Dendritic cell treated with granulocyte-macrophage colony-stimulating factor and Interleukin-4, amounts not matched to agents 40 ng/mL and 50 ng/mL, for 4 days (primary cell): ENCODE results near the gene RAMP1.
A peak's percentile ranks its signal among the peaks of the same experiment; 100 is the strongest.

Experiments
- H3K27ac Mint-ChIP-seq: one replicate; pipeline ENCODE4 v1.8.0; 2022; ENCODE audit warnings: mild to moderate bottlenecking, mixed read lengths
- H3K27me3 Mint-ChIP-seq: one replicate; pipeline ENCODE4 v1.8.0; 2022; ENCODE audit warnings: mild to moderate bottlenecking, mixed read lengths
- H3K36me3 Mint-ChIP-seq: one replicate; pipeline ENCODE4 v1.8.0; 2022; ENCODE audit warnings: low read depth, mixed read lengths
- H3K4me1 Mint-ChIP-seq: one replicate; pipeline ENCODE4 v1.8.0; 2022; ENCODE audit warnings: low read depth, mixed read lengths
- H3K4me3 Mint-ChIP-seq: one replicate; pipeline ENCODE4 v1.8.0; 2022; ENCODE audit warnings: mild to moderate bottlenecking, moderate library complexity, mixed read lengths
- H3K9me3 Mint-ChIP-seq: one replicate; pipeline ENCODE4 v1.8.0; 2022; ENCODE audit warnings: mixed read lengths
- intact Hi-C: fragments of 100-400 bp; cut with micrococcal nuclease; formaldehyde crosslinking; loops from one replicate; pipeline ENCODE4 v1.15.0; 2022

Gene RAMP1

GRCh38 chr2:237915576-237915975 lies 56.2 kb downstream of the RAMP1 start:
- Mint-ChIP-seq H3K4me3 (no peak overlapping the region), H3K9me3 (no peaks in the 10 kb centered on the region), H3K27me3 (peaks cover 19% of the 10 kb centered on the region), H3K4me1 (peaks cover 34% of the 10 kb centered on the region), H3K36me3 (peaks cover 44% of the 10 kb centered on the region), H3K27ac (no peak overlapping the region)
- intact Hi-C loops, result no loop called here

GRCh38 chr2:237916296-237916695 lies 56.9 kb downstream of the RAMP1 start:
- Mint-ChIP-seq H3K4me1 (peaks cover 37% of the 10 kb centered on the region), H3K36me3 (peaks cover 42% of the 10 kb centered on the region), H3K27me3 (peaks cover 26% of the 10 kb centered on the region), H3K9me3 (no peaks in the 10 kb centered on the region), H3K27ac (peak overlapping the region; percentile 18), H3K4me3 (no peak overlapping the region)
- intact Hi-C loops, result no loop called here

DNA sequence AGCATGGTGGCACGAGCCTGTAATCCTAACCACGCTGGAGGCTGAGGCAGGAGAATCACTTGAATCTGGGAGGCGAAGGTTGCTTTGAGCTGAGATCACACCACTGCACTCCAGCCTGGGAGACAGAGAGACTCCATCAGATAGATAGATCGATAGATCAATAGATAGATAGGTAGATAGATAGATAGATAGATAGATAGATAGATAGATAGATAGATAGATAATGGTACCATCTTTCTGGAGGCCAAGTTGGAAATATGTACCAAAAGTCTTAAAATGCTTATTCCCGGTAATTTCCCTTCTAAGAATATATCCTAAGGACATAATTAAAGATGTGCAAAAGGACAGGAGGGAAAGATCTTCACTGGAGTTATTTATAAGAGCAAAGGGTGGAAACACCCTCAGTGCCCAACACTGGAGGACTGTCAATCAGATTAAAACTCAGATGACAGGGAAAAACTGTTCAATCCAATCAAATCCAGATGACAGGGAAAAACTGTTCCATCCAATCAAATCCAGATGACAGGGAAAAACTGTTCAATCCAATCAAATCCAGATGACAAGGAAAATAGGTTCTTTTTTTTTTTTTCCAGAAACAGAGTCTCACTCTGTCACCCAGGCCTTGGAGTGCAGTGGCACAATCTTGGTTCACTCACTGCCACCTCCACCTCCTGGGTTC lies 58.4 kb downstream of the RAMP1 start:
- intact Hi-C loops, result no loop called here
- Mint-ChIP-seq H3K36me3 (peaks cover 27% of the 10 kb centered on the region), H3K4me3 (no peak overlapping the region), H3K27ac (no peak overlapping the region), H3K4me1 (peaks cover 51% of the 10 kb centered on the region), H3K9me3 (no peaks in the 10 kb centered on the region), H3K27me3 (peaks cover 38% of the 10 kb centered on the region)

DNA sequence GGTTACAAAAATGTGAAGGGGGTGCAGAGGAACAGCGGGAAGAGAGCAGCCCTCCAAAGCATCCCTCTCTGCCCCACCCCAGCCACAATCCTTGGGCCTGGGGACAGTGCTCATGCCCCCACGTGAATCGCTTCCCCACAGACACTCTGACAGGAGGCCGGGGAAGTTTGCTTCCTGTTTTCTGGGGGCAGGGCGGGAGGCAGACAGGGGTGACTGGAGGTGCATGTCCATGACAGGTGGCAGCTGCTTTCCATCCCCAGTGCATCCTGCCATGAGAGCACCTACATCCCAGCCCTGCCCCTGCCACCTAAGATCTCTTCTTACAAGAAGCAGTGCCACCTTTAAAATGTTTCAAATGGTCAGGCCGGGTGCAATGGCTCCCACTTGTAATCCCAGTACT lies 60.2 kb downstream of the RAMP1 start:
- intact Hi-C loops, result no loop called here
- Mint-ChIP-seq H3K4me1 (peaks cover 62% of the 10 kb centered on the region), H3K27ac (peak overlapping the region; percentile 82), H3K27me3 (peaks cover 41% of the 10 kb centered on the region), H3K36me3 (peaks cover 17% of the 10 kb centered on the region), H3K9me3 (no peaks in the 10 kb centered on the region), H3K4me3 (peak overlapping the region; percentile 17)

DNA sequence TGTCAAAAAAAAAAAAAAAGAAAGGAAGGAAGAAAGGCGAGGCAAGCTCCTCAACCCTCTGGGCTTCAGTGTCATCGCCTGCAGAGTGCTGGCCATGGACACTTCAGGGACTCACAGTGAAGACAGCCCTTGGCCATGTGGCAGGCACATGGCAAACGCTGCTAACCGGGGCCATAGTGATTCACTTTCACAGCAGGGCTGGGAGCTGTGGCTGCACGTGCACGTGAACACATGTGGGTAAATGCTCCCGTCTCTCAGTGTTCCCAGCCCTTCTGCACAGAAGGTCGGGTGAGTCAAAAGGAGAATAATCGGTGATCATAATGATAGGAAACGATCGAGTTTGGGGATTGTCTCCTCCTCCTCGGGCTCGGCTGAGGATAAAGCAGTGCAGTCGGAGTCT lies 61.2 kb downstream of the RAMP1 start:
- H3K27me3 Mint-ChIP-seq, result peaks cover 41% of the 10 kb centered on the region
- H3K4me1 Mint-ChIP-seq, result peaks cover 66% of the 10 kb centered on the region
- peak overlapping the region; percentile 1 for H3K27ac Mint-ChIP-seq
- no peak overlapping the region for H3K4me3 Mint-ChIP-seq
- H3K9me3 Mint-ChIP-seq, result no peaks in the 10 kb centered on the region
- H3K36me3 Mint-ChIP-seq, result peaks cover 17% of the 10 kb centered on the region
- intact Hi-C loops, result loop anchor here (5.0 kb wide), 1 partner anchor 77 kb away; no protein-coding TSS in a partner anchor

- Mint-ChIP-seq H3K36me3 (peaks cover 8% of the 10 kb centered on the region), H3K4me3 (peak overlapping the region; percentile 4), H3K9me3 (no peaks in the 10 kb centered on the region), H3K27me3 (peaks cover 35% of the 10 kb centered on the region), H3K4me1 (peaks cover 60% of the 10 kb centered on the region), H3K27ac (peak overlapping the region; percentile 88)
- intact Hi-C loops, result loop anchor here (2.0 to 5.0 kb wide), 2 partner anchors 63 to 75 kb away; partner anchors contain the start of gene RAMP1
Measured at GRCh38 chr2:237921967-237922492, 62.6 kb downstream of the RAMP1 start.

DNA sequence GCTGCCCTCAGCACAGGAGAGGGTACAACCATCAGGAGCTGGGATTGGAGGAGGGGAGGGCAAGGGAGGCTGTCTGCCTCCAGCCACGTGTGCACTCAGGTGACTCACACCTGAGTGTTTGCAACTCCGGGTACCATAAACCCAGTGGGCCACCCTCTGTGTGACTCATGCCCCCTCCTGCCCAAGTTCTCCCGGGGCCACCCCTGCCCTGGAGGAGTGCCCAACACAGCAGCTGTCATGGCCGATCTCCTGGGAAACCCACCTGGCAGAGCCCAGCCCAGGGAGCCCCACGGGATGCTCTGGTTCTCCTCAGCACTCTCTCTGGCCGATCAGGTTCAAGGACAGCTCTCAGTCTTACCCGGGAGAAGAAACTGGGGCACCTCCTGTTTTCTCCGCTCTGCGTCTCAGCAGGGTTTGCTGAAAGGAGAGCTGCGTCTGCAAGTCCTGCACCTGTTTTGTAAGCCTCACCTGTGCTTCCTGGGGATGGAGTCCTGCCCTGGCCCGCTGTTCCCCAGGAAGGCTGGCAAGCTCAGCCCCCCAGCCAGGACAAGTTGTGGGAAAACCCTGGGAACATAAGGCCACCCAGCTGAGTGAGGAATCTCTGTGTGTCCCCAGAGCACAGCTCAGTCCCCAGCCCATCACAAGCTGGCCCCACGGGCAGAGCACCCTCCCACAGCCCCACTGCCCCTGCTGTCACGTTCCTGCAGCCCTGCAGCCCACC lies 63.4 kb downstream of the RAMP1 start:
- H3K9me3 Mint-ChIP-seq, result peaks cover 4% of the 10 kb centered on the region
- peaks cover 36% of the 10 kb centered on the region for H3K27me3 Mint-ChIP-seq
- intact Hi-C loops, result loop anchor here (2.0 to 5.0 kb wide), 2 partner anchors 64 to 74 kb away; partner anchors contain the start of gene RAMP1
- peaks cover 8% of the 10 kb centered on the region for H3K36me3 Mint-ChIP-seq
- peaks cover 54% of the 10 kb centered on the region for H3K4me1 Mint-ChIP-seq
- H3K27ac Mint-ChIP-seq, result peak overlapping the region; percentile 88
- H3K4me3 Mint-ChIP-seq, result peak overlapping the region; percentile 75

DNA sequence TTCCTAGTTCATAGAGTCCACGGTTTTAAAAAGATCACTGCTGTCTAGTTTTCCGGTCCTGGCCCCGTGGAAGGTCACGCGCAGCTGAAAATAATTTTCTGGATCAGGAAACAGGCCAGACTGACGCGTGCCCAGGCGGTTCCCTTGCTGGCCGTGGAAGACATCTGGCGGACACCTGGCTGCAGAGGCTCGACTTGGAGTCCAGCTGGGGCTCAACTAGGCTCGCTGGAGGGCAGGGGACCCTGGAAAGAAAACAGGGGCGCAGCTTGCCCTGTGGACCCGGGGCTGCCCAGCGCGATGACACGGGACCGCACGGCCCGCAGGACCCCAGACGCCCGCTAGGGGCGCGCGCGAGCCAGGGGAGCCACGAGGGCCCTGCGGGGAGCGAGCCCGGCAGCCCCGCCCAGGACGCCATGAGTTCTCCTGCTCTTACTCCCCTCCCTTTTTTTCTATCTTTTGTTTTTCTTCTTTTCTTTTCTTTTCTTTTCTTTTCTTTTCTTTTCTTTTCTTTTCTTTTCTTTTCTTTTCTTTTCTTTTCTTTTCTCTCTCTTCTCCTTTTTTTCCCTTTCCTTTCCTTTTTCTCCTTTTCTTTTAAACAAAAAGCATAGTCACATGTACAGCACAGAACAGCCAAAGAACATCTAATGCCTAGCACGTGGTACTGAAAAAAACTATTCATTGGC lies 64.2 kb downstream of the RAMP1 start:
- intact Hi-C loops, result loop anchor here (2.0 to 5.0 kb wide), 2 partner anchors 65 to 74 kb away; partner anchors contain the start of gene RAMP1
- Mint-ChIP-seq H3K4me1 (peaks cover 54% of the 10 kb centered on the region), H3K36me3 (peaks cover 8% of the 10 kb centered on the region), H3K27ac (peak overlapping the region; percentile 88), H3K4me3 (peak overlapping the region; percentile 75), H3K27me3 (peaks cover 39% of the 10 kb centered on the region), H3K9me3 (peaks cover 8% of the 10 kb centered on the region)

DNA sequence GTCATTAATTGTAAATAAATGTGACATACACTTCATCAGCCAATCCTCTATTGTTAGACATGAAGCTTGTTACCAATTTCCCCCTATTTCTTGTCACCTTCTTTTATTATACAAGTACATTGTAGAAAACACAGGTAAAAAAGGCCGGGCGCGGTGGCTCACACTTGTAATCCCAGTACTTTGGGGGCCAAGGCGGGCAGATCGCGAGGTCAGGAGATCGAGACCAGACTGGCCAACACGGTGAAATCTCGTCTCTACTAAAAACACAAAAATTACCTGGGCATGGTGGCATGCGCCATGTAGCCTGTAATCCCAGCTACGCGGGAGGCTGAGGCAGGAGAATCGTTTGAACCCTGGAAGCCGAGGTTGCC lies 64.7 kb downstream of the RAMP1 start:
- Mint-ChIP-seq H3K9me3 (peaks cover 8% of the 10 kb centered on the region), H3K4me1 (peaks cover 49% of the 10 kb centered on the region), H3K27ac (peak overlapping the region; percentile 88), H3K4me3 (no peak overlapping the region), H3K27me3 (peaks cover 39% of the 10 kb centered on the region), H3K36me3 (peaks cover 8% of the 10 kb centered on the region)
- intact Hi-C loops, result loop anchor here (5.0 kb wide), 1 partner anchor 73 kb away; no protein-coding TSS in a partner anchor

DNA sequence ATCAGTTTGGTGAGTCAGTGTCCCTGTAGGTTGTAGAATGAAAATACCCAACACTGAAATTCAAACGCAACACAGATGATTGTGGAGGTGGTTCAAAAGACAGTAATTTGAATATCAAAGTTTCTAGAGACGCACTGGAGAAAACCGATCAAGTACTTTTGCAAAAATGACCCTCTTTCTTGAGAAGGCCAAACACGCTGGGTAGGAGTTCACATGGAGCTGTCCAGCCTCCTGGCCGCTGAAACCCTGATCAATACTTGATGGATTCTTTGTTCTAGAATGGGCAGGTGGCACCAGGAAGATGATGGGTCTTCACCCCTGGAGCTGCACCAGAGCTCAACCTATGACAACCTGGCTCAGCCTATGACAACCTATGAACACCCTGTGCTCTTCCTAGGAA lies 67.7 kb downstream of the RAMP1 start:
- Mint-ChIP-seq H3K27me3 (peaks cover 27% of the 10 kb centered on the region), H3K4me3 (no peak overlapping the region), H3K27ac (no peak overlapping the region), H3K36me3 (peaks cover 4% of the 10 kb centered on the region), H3K9me3 (peaks cover 15% of the 10 kb centered on the region), H3K4me1 (peaks cover 49% of the 10 kb centered on the region)
- intact Hi-C loops, result no loop called here

- no peak overlapping the region for H3K27ac Mint-ChIP-seq
- peaks cover 19% of the 10 kb centered on the region for H3K27me3 Mint-ChIP-seq
- H3K9me3 Mint-ChIP-seq, result peaks cover 15% of the 10 kb centered on the region
Measured at GRCh38 chr2:237927986-237928385, 68.6 kb downstream of the RAMP1 start.

GRCh38 chr2:237929979-237930378 lies 70.6 kb downstream of the RAMP1 start:
- Mint-ChIP-seq H3K36me3 (peaks cover 4% of the 10 kb centered on the region), H3K27me3 (peaks cover 27% of the 10 kb centered on the region), H3K4me3 (no peak overlapping the region), H3K9me3 (peaks cover 15% of the 10 kb centered on the region), H3K4me1 (peaks cover 40% of the 10 kb centered on the region), H3K27ac (peak overlapping the region; percentile 82)
- intact Hi-C loops, result loop anchor here (5.0 kb wide), 1 partner anchor 37 kb away; the partner anchor contains the start of gene UBE2F

More at GRCh38 chr2:237927986-237928385, 68.6 kb downstream of the RAMP1 start:
- Mint-ChIP-seq H3K4me1 (peaks cover 40% of the 10 kb centered on the region), H3K36me3 (peaks cover 4% of the 10 kb centered on the region), H3K4me3 (no peak overlapping the region)
- intact Hi-C loops, result no loop called here

- peak overlapping the region; percentile 82 for H3K27ac Mint-ChIP-seq
- H3K27me3 Mint-ChIP-seq, result peaks cover 27% of the 10 kb centered on the region
- peaks cover 42% of the 10 kb centered on the region for H3K4me1 Mint-ChIP-seq
- peaks cover 4% of the 10 kb centered on the region for H3K36me3 Mint-ChIP-seq
- H3K9me3 Mint-ChIP-seq, result peaks cover 15% of the 10 kb centered on the region
- intact Hi-C loops, result loop anchor here (5.0 kb wide), 1 partner anchor 36 kb away; the partner anchor contains the start of gene UBE2F
- H3K4me3 Mint-ChIP-seq, result peak overlapping the region; percentile 44
Measured at GRCh38 chr2:237931205-237931721, 71.8 kb downstream of the RAMP1 start.
